HG03139 (cell line): ENCODE measurements around the gene OR2AJ1.

Experiments
- ATAC-seq: cut with Tn5 transposase; IDR thresholded peaks from one replicate; pipeline ENCODE4 v1.9.1; 2021; ENCODE audit not compliant: unreplicated experiment

Gene OR2AJ1, protein sequence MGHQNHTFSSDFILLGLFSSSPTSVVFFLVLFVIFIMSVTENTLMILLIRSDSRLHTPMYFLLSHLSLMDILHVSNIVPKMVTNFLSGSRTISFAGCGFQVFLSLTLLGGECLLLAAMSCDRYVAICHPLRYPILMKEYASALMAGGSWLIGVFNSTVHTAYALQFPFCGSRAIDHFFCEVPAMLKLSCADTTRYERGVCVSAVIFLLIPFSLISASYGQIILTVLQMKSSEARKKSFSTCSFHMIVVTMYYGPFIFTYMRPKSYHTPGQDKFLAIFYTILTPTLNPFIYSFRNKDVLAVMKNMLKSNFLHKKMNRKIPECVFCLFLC

DNA sequence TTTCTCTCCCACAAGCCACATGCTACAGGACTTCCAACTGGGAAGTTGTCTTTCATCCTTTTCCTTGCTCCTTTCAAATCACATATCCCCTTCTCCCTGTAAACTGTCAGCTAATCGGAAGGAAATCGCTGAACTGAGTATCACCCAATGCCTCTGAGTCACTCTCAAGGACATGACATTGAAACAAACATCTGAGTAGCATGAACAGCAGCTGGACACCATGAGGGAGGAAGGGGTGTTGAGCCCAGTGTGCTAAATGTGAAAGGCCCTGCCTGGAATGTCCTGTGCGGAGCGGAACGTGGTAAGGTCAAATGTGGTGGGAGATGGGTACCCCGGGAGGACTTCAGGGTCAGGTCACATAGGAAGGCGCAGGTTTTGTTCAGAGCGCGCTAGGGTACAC is at the start of gene OR2AJ1:
TSS of gene OR2AJ1 (plus strand) at position 22 of the 400 bp plus-strand sequence. CDS start 8,880 bp downstream, outside the sequence.
- no peak for ATAC-seq

DNA sequence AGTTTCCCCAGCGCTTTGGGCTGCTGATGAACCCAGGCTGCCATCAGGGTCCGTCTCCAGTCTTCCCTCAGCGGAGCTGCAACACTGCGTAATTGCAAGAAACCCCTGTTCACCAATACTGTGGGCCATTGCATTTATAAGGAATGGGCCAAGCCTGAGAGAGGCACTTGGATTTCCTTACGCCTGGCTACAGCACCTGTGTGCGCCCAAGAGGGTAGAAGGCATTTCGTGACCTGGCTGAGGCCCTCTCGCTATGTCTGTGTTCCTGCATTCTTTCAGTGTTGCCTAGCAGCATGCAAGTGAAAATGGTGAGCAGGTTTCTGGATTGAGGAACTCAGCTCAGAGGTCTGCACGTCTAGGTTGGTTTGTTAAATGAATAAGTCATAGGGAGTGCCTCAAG is 41.3 kb upstream of the OR2AJ1 start:
- no peak for ATAC-seq

DNA sequence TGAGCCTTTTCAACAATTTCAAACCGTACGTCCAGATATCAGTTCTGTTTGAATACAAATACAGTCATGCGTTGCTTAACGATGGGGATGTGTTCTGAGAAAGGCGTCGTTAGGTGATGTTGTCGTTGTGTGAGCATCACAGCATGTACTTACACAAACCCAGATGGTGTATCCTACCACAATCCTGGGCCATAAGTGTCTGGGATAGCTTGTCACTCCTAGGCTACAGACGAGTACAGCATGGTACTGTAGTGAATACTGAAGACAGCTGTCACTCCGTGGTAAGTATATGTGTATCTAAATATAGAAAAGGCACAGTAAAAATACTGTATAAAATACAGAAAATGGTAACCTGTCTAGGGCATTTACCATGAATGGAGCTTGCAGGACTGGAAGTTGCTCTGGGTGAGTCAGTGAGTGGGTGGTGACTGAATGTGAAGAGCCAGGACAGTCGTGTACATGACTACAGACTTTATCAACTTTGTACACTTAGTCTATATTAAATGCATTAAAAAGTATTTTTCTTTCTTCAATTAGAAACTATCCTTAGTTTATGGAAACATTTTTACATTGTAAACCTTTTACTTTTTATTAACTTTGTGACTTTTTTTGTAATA is 39.8 kb upstream of the OR2AJ1 start:
- ATAC-seq: no peak

DNA sequence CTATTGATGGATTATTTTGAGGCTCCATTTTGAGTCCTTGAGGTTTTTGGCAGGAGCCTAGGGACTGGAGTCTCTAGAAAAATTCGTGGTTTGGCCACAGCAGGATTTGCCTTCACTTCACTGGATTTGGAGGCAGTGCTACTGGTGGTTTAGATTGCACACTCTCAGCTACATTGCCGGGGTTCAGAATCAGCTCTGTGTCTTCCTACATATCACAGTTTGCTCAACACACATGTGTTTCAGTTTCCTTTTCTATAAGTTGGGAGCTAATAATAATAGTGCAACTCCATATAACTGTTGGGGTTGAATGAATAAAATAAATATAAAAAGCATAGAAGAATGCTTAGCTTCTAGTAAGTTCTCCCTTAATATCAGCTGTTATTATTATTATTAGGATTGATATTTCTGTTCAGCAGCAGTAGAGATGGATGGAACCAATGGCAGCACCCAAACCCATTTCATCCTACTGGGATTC is 29.5 kb upstream of the OR2AJ1 start, which contains the start of gene OR2W3:
TSS of gene OR2W3 (plus strand) at position 425 of the 475 bp plus-strand sequence. CDS start at position 425, 0 bp downstream.
- ATAC-seq: no peak

DNA sequence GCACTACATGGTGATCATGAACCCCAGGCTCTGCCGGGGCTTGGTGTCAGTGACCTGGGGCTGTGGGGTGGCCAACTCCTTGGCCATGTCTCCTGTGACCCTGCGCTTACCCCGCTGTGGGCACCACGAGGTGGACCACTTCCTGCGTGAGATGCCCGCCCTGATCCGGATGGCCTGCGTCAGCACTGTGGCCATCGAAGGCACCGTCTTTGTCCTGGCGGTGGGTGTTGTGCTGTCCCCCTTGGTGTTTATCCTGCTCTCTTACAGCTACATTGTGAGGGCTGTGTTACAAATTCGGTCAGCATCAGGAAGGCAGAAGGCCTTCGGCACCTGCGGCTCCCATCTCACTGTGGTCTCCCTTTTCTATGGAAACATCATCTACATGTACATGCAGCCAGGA is 28.7 kb upstream of the OR2AJ1 start:
- ATAC-seq: no peak

DNA sequence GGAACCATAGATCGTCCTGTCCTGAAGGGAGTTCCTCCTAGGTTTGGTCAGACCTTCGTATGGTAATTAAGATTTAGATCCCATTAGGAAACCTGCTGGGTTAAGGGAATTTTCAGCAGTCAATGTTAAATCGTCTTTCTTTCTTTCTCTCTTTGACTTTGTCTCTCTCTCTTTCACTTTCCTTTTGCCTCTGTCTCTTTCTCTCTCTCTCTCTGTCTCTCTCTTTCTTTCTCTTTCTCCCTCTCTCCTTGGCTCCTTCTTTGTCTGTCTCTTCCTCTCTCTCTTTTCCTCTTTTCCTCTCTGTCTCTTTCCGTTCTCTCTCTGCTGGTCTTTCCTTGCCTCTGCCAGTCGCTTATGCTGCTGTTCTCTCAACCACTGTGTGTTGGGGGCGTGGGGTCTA is 20.6 kb upstream of the OR2AJ1 start:
- ATAC-seq: no peak

DNA sequence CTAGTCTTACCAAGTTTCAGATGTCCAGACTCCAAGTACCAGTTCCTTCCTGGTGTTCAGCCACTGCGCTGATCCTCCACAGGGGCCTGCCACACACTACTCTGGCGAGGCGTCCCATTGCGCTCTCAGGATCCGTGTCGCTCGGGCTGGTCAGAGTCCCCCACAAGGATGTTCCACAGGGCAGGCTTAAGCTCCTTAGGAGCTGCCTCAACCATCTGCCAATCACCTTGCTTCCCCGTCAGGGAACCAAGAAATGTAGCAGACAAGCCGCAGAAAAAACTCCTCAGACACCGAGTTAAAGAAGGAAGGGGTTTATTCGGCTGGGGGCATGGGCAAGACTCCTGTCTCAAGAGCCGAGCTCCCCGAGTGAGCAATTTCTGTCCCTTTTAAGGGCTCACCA is 19.5 kb upstream of the OR2AJ1 start:
- no peak for ATAC-seq

DNA sequence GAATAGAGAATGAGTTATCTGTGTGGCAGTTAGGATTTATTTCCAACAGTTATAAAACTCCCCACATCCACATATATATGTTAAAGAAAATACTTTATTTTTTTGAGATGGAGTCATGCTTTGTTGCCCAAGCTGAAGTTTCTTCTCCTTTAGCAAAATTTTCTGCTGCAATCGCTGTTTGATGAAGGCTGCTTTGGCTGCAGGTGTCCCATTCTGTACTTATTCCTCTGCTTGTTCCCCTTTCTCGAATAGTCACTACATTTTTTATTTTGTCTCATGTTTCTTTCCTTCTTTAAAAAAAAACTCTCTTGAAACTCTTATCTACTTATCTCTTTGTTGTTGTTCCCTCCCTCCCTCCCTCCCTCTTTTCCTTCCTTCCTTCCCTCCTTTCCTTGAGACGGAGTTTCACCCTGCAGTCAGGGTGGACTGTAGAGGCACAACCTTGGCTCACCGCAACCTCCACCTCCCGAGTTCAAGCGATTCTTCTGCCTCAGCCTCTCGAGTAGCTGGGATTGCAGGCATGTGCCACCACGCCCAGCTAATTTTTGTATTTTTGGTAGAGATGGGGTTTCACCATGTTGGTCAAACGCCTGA is 18.7 kb upstream of the OR2AJ1 start:
- ATAC-seq: no peak

DNA sequence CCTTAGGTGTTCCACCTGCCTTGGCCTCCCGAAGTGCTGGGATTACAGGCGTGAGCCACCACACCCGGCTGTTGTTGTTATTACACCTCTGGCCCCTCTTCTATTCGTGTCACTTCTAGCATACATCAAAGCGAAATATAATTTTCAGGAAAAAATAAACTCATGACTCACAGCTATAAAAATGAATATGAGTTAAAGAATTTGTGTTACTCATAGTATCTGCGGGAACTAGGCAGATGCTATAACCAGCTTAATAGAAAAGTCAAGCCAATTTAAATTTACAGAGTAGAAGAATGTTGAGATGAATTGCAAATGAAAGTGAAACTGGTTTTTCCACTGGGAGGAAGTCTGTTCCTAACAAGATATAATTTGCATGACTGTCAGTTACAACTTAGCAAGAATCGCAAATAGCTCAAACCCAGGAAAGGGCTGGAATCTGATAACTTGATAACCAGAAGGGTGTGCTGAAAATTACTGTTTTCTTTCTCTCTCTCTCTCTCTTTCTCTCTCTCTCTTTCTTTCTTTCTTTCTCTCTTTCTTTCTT is 18.1 kb upstream of the OR2AJ1 start:
- no peak for ATAC-seq

DNA sequence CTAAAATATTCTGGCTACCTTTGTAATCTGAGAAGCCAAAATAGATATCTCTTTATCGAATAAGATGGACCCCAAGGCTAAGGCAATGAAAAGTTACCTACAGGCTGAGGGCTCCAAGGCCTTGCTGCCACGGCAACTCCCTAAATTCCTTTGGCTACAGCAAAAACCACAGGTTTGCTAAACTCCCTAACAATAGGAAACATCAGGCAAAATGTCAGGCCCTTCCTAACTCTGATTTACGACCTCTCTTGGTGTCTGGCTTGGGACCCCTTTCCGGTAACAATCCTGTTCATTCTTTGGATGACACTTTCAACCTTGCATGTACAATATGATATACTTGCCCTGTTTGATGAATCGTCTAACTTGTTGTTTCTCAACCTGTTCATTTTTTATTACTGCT is 15.9 kb upstream of the OR2AJ1 start:
- ATAC-seq: no peak

DNA sequence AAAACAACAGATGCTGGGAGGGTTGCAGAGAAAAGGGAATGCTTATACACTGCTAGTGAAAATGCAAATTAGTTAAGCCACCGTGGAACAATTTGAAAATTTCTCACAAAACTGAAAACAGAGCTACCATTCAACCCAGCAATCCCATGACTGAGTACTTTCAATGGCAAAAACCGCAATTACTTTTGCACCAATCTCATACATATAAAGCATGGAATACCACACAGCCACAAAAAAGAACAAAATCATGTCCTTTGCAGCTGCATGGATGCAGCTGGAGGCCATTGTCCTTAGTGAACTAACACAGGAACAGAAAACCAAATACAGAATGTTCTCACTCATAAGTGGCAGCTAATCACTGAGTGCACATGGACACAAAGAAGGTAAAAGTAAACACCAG is 10.9 kb upstream of the OR2AJ1 start:
- ATAC-seq: no peak

DNA sequence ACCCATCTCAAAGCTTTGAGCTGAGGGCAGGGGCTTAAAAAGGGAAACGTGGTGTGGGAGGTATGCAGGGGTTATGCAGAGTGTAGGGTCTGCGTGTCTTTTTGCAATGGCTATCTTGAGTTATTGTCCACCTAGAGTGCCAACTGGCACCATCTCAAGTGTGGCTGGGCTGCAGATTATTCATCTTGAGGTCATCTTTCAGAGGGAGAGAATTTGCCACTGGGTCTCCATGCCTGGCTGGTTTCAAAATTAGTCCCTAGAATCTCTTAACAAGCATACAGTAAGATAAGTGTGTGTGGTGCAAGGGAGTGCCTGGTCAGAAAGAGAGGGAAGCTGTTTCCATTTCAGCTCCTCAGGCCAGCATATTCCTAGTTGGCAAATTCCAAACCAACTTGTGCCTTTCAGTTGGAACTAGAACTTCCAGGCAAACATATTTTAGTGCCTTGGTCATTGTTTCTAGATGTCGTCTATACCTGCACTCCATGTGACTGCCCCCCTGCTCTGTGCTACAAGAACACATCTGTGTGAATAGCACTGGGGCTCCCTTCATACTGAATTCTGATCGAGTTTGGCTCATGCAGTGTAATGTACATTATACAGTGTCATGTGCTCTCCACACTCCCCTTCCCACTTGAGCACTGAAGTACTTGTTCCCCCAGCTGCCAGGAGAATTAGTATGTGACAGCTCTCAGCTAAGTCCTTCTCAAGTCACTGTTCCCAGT is 9.6 kb upstream of the OR2AJ1 start:
- ATAC-seq: no peak

DNA sequence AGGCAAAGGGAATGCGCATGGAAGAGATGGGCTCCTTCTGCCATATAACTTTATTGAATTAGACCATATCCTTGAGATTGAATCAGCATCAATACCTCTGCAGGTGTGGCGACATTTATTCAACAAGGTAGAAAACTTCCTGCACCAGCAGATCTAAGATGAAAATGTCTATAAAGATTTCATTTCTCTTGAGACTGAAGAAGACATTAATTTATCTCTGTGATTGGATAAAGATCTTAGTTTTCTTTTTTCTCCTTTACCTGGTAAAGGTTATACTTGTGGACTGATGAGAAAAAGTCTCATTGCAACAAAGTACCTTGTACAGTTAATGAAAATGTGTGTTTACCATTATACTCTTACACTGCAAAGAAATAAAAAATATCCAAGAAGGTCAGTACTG is 4.7 kb upstream of the OR2AJ1 start, which contains the start of gene OR2T8:
TSS of gene OR2T8 (plus strand) at position 301 of the 400 bp plus-strand sequence. CDS start 766 bp downstream, outside the sequence.
- no peak for ATAC-seq

DNA sequence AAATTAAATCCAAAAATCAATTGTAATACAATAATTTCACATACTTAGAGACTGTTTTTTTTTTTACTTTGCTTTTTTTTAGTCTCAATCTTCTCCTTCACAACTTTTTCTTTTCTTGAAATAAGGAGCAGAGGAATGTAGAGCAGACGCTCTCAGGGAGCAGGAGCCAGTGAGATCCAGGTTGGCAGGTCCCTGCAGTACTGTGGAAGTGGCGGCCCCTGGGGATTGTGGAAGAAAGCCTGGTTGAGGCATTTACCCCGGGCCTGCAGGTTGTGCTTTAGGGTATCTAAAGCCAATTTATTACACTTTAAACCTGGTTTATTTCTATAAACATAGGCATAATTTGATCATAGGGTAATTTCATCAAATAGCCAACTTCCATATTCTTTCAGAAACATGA is 748 bp upstream of the OR2AJ1 start:
- no peak for ATAC-seq

DNA sequence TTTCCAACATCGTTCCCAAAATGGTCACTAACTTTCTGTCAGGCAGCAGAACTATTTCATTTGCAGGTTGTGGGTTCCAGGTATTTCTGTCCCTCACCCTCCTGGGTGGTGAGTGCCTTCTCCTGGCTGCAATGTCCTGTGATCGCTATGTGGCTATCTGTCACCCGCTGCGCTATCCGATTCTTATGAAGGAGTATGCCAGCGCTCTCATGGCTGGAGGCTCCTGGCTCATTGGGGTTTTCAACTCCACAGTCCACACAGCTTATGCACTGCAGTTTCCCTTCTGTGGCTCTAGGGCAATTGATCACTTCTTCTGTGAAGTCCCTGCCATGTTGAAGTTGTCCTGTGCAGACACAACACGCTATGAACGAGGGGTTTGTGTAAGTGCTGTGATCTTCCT is 9.3 kb downstream of the OR2AJ1 start:
- ATAC-seq: no peak

DNA sequence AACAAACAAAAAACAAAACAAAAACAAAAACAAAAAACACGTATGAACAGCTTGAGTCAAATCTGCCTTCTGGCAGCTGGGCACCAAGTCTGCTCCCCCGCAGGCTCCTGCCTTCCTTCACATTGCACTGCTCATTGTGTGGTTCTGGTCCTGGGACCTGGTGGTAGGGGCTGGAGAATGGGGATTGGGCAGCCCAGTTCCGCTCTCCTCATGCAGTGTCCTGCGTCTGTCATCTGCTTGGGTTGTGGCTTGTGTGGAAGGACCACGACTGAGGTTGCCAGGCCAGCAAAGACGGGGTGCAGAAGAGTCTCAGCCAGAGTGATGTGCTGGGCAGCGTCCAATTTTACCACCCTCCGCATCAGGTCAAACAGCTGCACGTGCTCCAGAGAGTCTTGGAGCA is 11.1 kb downstream of the OR2AJ1 start:
- no peak for ATAC-seq

DNA sequence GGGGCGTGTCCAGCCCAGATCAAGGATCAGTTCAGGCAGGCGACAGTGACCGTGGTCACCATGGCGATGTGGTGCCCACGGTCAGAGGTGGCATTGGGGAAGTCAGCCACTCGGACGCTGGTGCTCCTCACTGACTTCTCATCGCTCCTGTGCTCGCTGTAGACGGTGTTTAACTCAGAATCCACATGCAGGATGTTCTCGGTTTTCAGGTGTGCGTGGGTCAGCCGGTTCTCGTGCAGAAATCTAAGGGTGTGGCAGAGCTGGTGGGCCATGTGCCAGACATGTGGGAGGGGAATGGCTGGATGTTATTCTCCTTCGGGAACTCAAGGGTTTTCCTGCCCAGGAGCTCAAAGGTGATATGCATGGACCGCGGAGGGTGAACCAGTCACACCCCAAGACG is 11.7 kb downstream of the OR2AJ1 start:
- no peak for ATAC-seq

DNA sequence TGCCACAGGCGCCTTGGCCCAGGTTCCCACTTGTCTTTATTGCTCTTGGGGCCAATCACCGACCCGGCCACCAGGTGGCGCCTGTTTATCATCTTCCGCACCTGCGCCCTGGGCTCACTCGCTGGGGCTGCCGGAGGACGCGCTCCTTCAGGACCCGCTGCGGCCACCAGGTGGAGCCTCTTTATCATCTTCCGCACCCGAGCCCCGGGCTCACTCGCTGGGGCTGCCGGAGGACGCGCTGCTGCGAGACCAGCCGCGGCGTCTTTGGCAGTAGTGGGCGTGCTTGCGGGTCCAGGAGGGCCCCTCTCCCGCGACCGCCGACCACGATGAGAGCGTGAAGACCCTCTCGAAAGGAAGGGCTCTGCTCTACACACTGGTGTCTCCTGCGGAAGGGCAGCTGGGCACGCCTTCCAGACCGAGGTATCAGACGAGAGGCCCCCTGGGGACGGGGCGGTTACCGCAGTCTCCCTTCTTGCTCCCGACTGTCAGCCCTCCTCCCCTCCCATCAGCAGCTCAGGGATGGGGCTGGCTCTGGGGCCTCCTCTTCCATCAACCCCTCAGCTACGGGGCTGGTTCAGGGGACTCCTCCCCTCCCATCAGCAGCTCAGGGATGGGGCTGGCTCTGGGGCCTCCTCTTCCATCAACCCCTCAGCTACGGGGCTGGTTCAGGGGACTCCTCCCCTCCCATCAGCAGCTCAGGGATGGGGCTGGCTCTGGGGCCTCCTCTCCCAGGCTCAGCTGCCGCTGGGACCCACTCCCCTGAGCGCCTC is 12.5 kb downstream of the OR2AJ1 start:
- peak; percentile 100 for ATAC-seq

DNA sequence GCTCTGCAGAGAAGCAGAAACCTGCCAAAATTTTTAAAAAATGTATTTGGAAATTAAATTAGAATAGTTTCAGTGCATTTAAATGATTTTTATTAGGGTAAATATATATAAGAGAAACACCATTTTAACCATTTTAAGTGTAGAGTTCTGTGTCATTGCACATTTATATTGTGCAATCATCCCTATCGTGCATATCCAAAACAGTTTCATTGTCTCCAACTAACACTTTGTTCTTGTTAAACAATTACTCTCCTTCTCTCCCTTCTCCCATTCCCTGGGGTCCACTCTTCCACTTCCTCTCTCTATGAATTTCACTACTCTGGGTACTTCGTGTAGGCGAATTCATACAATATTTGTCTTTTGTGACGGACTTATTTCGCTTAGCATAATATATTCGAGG is 17.9 kb downstream of the OR2AJ1 start:
- ATAC-seq: no peak

DNA sequence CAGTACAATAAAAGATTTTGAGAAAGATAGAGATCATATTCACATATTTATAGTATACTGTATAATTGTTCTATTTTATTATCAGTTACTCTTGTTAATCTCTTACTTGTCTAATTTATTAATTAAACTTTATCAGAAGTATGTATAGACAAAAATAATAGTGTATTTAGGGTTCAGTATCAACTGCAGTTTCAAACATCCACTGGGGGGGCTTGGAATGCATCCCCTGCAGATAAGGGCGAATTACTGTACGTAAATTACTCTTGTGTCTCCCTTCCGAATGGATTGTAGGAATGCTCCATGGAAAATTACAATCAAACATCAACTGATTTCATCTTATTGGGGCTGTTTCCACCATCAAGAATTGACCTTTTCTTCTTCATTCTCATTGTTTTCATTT is 23.9 kb downstream of the OR2AJ1 start, which contains the start of gene OR2L8:
TSS of gene OR2L8 (plus strand) at position 301 of the 400 bp plus-strand sequence. CDS start at position 301, 0 bp downstream.
- ATAC-seq: no peak
